GM19043 (cell line): Measurements from ENCODE around the gene EFCC1.

Experiments
- ATAC-seq: cut with Tn5 transposase; IDR thresholded peaks from one replicate; pipeline ENCODE4 v1.9.1; 2021; ENCODE audit warnings: low read depth; ENCODE audit not compliant: unreplicated experiment

Gene EFCC1, protein sequence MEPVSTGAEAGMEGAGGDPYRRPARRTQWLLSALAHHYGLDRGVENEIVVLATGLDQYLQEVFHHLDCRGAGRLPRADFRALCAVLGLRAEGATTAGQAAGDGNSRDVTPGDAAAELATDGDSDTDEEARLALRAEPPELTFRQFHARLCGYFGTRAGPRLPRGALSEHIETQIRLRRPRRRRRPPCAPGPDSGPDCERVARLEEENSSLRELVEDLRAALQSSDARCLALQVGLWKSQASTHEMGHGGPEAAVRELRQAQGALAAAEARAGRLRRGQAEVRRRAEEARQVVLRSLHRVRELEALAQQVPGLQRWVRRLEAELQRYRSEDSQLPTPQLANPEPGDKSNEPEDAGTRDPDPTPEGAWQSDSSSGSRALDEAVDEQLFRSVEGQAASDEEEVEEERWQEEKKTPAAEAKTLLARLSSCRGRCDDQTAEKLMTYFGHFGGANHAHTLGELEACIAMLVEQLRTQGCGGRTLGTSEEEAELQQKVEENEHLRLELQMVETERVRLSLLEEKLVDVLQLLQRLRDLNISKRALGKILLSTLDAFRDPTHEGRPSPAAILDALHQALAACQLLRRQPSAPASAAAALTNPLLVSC

DNA sequence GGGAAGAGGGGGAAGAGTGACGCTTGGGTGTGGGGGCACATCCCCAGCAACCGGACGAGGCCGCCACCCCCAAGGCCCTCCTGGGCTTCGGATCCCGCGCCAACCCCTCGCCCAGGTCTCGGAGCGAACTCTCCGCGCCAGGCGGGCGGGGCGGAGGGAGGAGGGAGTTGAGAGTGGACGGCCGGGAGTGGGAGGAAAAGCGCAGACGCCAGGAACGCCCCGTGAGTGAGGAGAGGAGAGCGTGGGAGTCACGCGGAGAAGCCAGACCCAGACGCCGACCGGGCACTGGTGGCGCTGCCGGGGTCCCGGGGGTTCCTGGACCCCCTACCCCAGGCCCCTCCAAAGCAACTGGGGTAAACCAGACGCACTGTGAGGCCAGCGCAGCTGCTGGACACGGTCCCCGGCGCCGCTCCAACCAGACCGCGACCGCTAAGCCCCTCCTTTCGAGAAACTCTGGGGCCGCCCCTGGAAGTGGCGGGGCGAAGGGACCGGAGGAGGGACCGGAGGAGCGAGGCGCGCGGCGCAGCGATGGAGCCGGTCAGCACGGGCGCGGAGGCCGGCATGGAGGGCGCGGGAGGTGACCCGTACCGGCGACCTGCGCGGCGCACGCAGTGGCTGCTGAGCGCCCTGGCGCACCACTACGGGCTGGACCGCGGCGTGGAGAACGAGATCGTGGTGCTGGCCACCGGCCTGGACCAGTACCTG, at the start of gene EFCC1:
TSS of gene EFCC1 (plus strand) at position 204 of the 705 bp plus-strand sequence. CDS start at position 529, 325 bp downstream.
- no peak for ATAC-seq

DNA sequence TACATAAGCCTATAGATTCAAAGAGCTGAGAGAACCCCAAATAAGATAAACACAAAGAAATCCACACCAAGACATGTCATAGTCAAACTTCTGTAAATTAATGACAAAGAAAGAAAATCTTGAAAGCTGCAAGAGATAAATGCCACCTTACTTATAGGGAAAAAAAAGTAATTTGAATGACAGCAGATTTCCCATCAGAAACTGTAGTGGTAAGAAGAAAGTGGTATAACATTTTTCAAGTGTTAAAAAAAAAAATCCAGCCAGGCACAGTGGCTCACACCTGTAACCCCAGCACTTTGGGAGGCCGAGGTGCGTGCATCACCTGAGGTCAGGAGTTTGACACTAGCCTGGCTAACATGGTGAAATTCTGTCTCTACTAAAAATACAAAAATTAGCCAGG, 44.7 kb upstream of the EFCC1 start:
- ATAC-seq = no peak

DNA sequence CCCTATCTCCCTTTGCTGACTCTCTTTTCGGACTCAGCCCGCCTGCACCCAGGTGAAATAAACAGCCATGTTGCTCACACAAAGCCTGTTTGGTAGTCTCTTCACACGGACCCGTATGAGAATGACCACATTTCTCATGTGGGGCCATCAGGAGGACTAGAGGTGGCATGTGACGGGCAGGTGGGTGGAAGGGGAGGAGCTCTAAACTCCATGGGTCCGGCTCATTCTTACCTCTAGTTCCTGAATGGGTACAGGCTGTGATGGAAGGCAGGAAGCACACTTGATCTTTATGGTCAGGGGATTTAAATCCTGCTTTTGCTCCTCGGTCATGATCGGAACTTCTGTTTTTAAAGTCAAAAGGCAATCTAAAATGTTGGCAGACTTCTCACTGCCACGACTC, 35.8 kb upstream of the EFCC1 start:
- no peak for ATAC-seq

DNA sequence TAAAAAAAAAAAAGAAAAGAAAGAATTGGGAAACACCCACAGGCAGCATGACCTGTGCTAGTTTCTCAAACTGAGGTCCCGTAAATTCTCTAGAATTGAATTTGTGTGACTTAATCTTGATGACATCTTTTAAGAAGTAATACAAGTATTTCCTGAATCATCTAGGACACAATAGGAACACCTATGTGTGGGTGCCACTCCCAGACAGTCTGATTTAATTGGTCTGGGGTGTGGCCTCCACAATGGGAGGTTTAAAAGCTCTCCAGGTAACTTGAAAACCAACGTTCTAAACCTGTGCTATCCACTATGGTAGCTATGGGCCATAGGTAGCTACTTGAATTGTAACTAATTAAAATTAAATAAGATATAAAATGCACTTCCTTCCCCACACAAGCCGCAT, 35.3 kb upstream of the EFCC1 start:
- ATAC-seq = no peak

DNA sequence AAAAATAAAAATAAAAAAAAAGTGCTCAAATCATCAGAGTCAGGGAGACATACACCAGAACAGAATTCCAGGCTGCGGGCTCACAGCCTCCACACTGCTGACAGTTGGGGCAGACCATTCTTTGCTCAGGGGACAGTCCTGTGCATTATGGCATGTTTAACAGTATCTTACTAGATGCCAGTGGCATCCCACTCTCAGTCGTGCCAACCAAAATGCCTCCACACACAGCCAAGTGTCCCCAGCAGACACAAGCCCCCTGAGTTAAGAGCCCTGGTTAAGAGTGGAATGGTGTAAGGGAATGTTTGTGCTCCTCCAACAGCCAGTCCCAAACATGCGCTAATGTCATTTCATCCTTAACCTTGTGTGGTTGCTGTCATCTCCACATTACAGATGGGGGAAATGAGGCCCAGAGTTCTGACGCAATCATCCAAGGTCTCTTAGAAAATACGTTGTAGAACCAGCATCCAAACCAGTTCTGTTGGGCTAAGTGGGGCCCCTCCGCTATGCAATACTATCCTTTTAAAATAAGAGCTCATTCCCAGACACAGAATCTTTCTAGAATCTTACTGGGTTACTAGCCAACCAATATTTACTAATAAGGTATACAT, 33.3 kb upstream of the EFCC1 start:
- no peak for ATAC-seq

DNA sequence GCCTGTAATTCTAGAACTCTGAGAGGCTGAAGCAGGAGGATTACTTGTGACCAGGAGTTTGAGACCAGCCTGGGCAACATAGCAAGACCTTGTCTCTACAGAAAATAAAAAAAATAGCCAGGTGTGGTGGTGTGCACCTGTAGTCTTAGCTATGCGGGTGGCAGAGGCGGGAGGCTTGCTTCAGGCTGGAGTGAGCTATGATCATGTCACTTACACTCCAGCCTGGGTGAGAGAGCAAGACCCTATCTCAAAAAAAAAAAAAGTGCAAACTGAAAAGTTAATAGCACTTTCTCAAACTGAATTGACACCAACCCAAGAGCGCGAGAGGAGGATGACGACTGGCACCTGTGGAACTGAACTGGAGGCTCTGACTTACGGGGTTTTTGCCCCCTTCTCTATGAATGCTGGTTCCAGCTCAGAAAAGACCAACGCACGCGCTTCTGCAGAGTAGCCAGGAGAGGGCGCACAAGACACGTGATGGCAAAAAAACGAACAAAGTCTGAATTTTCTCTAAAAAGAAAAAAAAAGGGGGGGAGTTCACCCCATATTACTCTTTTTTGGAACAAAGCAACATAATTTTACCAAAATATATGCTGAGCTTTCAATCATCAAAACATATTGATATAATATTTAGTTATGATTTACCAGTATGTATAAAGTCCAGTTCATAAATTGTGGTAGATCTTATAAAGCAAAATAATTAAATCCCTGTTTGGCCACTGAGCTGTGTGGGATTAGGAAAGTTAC, 30.9 kb upstream of the EFCC1 start:
- no peak for ATAC-seq

DNA sequence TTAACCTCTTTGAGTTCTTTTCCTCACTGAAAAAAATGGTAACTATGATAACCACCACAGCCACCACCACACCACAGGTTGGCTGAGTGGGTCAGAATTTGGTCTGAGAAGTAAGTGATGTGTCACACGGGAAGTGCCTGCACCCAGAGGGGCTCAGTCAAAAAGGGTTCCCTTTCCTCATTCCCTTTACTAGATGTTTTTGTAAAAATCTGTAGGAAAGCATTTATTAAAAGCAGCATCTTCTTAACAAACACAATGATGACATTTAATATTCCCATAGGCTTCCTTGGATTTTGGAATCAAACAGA, 30.4 kb upstream of the EFCC1 start:
- ATAC-seq = no peak

DNA sequence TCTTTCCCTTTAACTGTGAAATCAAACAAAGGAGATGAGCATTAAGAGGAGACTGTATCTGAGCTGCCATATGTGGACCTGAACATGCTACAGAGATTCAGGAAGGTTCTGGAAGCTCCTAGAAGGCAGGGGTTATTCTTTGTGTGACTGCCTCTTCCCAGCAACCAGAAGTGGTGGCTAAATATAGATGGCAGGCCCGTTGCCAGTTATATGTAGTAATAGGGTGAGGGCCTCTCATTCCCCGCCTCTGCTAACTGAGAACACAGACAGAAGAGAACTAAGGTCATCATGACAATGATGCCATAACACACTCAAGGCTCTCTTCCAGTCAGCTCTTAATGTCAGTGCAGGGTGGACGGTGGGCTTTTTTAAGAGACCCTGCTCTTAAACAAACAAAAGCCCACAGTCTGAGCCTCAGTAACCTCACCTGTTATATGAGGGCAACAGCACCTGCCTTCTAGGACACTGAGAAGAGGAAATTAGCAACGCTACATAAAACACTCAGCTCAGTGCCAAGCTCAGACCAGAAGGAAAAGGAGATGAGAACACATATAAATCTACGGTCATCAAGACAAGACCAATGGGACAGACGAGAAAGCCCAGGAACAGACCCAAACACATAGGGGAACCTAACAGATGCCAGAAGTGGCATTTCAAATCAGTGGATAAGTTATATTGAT, 29.5 kb upstream of the EFCC1 start:
- ATAC-seq = no peak

DNA sequence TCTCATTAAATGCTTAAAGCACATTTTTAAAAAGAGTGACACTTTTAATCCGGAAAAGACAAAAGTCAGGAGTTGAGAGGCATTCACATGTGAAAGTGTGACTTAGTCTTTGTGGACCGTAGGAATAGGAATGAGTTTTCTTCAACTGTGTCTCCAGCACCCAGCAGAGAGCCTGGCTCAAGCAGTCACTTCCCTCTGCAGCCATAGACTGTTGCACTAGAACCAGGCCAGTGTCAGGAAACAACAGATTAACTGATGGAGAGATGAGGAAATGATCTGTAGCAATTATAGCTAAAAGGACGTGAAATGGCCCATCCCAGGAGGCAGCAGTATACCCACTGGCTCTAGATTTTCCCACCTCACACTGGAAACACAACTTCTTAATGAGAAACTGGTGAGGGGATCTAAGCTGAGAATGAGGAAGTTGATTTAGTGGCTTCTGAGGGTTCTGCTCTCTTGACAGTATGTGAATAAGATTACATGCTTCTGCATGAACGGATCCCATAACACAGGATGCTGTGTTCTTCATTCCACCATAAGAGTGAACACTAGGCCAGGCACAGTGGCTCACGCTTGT, 27.0 kb upstream of the EFCC1 start:
- ATAC-seq = no peak

DNA sequence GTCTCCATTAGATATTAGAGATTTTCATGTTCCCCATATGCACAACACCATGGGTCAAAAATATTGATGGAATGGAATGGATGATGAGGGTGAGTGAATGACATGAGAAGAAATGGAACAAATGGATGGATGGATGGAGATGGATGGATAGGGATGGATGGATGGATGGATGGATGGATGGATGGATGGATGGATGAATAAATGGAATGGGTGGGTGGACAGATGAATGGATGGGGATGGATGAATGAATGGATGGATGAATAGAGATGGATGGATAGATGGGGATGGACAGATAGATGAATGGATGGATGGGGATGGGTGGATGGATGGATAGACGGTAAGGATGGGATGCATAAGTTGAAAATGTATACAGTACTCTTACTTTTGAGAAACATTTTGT, 25.8 kb upstream of the EFCC1 start:
- ATAC-seq = no peak

DNA sequence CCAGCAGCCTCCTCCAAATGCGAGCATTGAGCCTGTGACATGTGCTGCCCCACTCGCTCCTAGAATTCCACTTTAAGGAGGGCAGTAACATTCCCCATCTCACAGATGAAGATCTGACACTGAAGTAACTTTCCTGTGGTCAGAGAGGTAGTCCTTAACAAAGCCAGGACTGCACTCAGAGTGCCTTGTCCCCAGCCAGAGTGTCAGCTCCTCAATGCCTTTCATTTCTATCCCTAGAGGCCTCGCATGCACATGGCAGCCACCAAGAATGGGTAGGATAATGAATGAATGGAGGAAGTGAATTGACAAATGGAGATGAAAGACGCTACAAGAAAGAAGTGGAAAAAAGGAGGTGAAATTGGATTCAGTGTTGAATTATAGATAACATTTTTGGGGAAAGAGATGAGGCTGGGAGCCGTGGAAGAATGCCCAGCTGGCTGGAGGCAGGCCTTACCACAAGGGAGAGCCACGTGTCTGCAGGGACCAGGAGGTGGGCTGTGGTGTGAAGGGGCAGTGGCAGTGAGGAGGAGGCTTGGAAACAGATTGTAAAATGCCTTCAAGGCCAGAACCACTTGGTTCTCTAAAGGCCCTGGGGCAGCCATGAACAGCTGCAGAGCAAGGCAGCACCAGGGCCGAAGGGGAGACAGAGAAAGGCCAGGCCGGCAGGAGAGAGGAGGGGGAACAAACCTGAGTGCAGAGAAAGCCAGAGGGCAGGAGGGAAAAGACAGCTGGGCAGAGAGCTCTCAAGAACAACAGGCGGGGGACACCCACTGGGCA, 17.6 kb upstream of the EFCC1 start:
- no peak for ATAC-seq

DNA sequence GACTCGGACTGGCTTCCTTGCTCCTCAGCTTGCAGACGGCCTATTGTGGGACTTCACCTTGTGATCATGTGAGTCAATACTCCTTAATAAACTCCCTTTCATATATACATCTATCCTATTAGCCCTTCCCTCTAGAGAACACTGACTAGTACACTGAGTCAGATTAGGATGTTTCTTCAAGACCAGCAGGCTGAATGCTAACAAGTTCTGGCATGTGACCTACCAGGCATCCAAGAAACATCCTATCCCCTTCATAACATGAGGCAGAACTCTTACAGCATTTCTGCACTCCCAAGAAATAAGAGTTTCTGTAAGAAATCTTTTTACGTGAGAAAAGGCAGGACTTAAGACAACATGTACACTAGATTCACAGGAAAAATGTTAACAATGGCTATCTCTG, 16.5 kb upstream of the EFCC1 start:
- no peak for ATAC-seq

DNA sequence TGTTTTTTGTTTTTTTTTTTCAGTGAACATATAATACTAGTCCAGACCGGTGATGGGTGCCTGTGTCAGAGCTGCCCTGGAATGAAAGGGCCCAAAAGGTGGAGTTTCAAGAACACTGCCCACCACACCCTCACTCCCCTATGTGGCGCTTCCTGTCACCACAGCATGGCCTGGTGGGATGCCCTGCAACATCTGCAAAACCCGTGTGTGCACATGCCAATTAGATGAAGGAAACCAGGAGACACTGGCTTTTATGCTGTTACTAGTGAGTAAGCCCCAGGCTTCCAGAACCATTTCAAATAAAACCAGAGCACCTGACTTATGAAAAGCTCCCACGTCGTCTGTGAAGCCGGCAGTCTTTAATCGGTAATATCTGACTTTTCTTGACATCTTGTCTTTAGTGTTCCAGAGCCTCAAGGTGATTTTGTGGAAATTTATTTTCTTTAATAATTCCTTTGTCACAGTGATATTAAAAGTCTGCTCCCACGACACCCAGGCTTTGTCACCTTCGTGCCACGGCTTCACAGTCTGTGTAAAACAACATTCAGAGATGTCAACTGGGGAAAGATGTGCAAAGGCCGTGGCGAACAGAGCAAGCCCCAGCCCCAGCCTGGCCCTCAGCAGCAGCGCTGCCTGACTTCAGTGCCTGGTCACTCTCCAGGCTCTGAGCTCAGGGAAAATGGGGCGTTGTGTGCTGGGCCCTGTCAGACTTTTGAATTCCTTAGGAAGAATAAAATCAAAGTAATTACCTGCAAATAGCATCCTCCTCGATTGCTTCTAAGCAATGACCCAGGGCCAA, 13.6 kb upstream of the EFCC1 start:
- ATAC-seq = no peak

DNA sequence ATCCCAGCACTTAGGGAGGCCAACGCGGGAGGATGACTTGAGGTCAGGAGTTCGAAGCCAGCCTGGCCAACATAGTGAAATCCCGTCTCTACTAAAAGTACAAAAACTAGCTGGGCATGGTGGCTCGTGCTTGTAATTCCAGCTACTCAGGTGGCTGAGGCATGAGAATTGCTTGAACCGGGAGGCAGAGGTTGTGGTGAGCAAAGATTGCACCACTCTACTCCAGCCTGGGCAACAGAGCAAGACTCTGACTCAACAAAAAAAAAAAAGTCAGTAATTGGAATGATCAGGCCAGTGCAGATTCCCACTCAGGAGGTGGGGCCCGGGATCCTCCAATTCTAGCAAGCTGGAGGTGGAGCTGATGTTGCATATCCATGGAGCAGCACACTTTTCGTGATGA, 12.8 kb upstream of the EFCC1 start:
- no peak for ATAC-seq

DNA sequence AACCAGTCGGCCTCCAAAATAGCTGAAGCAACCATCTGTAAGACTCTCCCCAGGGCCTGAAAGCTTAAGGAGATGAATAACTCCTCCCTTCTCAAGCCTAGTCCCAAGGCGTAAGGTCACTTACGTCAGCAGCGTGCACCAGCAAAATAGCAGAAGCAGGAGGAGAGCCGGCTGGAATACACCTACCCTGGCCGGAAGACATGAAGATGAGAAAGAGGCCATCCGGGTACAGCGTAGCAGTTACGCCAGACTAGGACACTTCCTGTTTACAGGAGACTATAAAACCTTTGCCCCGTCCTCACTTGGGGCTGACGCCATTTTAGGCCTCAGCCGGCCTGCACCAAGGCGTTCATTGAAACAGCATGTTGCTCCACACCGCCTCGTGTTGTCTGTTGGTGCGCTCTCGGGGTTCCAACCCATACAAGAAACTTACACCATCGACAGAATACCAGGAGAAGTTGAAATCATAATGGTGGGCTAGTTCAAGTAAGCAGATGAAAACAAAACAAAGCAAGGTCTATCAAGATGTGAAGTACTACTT, 9.7 kb upstream of the EFCC1 start:
- no peak for ATAC-seq

DNA sequence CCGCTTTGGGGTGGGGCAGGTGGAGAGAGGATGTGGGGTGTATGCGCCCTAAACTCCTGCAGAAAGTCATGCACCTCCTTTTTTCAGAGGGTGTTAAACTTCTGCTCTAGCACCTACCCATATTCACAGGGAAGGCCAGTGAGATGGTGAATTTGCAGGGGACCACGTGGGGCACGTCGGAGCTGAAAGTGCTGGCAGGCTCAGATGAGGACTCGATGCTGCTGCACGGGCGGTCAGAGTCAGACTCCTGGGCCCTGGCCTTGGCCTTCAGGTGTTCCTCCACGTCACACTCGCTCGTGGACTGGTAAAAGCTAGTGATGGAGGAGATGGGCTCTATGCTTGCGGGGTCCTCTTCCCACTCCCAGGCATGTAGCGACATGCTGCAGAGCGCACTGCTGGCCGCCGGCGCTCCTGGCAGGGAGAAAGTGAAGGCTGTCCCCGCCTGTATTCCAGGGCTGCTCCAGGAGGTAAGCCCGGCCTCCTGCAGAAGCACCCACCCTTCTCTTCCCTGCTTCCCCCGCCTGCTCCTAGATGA, 8.1 kb upstream of the EFCC1 start:
- ATAC-seq = no peak

DNA sequence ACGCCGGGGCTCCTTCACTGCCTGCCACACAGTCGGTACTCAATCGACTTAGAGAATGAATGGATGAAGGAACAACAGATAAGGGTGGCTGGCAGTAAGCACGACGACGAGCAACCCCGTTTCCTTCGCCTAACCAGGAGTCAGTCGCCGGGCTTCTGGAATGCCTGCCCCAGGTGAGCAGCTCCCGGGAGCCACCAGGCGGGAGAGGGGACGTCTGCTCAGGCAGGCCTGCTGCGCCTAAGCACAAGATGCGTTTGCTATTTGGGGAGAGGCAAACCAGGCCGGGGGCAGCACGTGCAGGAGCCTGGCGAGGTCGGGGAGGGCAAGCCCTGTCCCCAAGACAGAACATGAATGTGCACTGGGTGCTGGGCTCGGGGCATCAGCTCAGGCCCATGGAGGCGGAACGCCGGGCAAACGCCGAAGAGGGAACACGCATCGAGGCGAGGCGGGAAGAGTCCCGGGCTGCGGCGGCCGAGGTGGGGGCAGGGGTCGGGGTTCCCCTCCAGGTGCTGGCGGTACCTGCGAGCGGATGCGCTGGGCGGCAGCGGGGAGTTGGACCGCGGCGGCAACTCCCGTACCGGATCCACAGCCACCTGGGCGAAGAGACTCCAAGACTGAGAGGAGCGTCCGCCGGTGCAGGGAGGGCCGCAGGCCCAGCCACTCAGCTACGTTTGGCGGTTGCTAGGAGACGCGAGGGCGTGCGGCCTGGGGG, 7.5 kb upstream of the EFCC1 start, which contains the start of gene CFAP92:
TSS of gene CFAP92 (minus strand) at position 616 of the 712 bp plus-strand sequence. CDS start 772 bp downstream, outside the sequence.
- ATAC-seq = peak; percentile 89
